AG10803 (cell line): ENCODE measurements around the gene LHX5.

Source experiments
- DNase-seq: peaks from one replicate; pipeline ENCODE4 v3.0.0; 2010; ENCODE audit warnings: low read depth
- H3K4me3 ChIP-seq: 2 replicates; pipeline ENCODE4 v1.5.1; 2011; ENCODE audit warnings: mild to moderate bottlenecking, low read length, control low read depth
- CTCF ChIP-seq: conservative IDR thresholded peaks from 2 replicates; pipeline ENCODE4 v1.5.1; 2011; ENCODE audit warnings: mild to moderate bottlenecking, low read length, control low read depth, inconsistent platforms

LHX5 gene

DNA sequence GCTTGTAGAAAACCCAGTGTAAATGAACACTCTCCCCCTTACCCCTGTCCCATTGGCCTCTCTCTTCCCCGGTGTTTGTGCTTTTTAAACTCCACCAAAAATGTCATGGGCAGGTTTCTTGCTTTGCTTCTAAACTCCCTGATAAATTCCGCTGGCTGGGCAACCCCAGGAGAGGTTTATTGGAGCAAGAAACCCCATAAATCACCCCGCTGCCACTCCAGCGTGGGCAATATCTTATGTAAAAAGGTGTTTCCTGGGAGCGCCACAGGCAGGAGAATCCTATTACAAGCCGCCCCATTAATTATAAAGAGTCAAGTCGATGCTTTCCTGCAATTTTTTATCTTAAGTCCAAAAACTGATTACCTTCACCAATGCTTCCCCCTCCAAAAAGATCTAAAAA lies 22.8 kb downstream of the LHX5 start:
- no peak for TF ChIP-seq CTCF
- no peak overlapping the region for H3K4me3 ChIP-seq
- DNase-seq = no peak

GRCh38 chr12:113445544-113446171 lies 26.0 kb downstream of the LHX5 start:
- TF ChIP-seq CTCF = no peak
- H3K4me3 ChIP-seq = no peak overlapping the region
- peak; percentile 6 for DNase-seq

GRCh38 chr12:113443030-113443539 lies 28.6 kb downstream of the LHX5 start:
- no peak for TF ChIP-seq CTCF
- no peak for DNase-seq

GRCh38 chr12:113440947-113441782 lies 30.5 kb downstream of the LHX5 start:
- no peak overlapping the region for H3K4me3 ChIP-seq
- no peak for DNase-seq
- TF ChIP-seq CTCF = no peak

More at GRCh38 chr12:113443030-113443539, 28.6 kb downstream of the LHX5 start:
- H3K4me3 ChIP-seq = no peak overlapping the region

GRCh38 chr12:113440336-113440735 lies 31.3 kb downstream of the LHX5 start:
- H3K4me3 ChIP-seq = no peak overlapping the region
- no peak for TF ChIP-seq CTCF
- no peak for DNase-seq

DNA sequence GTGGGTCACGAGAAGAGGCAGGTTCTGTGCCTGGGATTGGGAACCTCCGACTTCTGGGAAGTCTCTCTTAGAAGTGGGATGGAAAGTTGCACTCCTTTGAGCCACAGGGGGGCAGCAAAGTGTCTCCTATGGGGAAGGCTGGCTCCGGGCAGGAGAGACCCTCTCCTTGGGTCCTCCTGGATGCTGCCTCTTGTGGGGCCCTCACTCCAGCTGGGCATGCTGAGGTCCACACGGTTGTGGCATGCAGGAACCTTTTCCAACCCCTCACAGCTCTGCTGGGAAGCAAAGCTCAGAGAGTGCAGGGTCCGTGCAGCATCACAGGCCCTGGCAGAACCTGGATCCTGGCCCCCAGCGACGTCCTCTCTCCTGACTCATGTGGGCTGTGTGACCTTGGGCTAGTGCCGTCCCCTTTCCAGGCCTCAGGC lies 32.1 kb downstream of the LHX5 start:
- peak; percentile 21 for DNase-seq
- TF ChIP-seq CTCF = peak; percentile 66
- H3K4me3 ChIP-seq = no peak overlapping the region

GRCh38 chr12:113439301-113439597 lies 32.4 kb downstream of the LHX5 start:
- no peak for DNase-seq
- TF ChIP-seq CTCF = no peak
- no peak overlapping the region for H3K4me3 ChIP-seq
